Right lung (tissue), 5 donors: ENCODE results near the gene BIN1. TPM values are rescaled to one million over a fixed set of nuclear protein-coding genes. Genes with fewer than 3 reads are reported as not detected.

ENCODE experiments used
- DNase-seq, 2 donors: peaks; one replicate each; pipeline ENCODE4 v3.0.0-alpha.2; 2013
- polyA plus RNA-seq, 5 donors: library from polyadenylated mRNA; unstranded; fragments of 120-200 nt; gene quantifications; one replicate each; pipeline versions ENCODE4 v1.2.1 to v1.2.3, GENCODE V29; 2013; ENCODE audit warnings: inconsistent platforms in 1 of 5, low replicate concordance in 1 of 5; ENCODE audit not compliant: insufficient read length in 5 of 5, insufficient read depth in 1 of 5

BIN1 gene
- polyA plus RNA-seq, 5 donors = 51.3 to 133 (median 71.5) TPM

- DNase-seq = no peak
Measured at GRCh38 chr2:127000937-127001336, 106.0 kb downstream of the BIN1 start.

GRCh38 chr2:127000194-127000593, 106.8 kb downstream of the BIN1 start:
- no peak for DNase-seq

- no peak for DNase-seq
Measured at GRCh38 chr2:126999106-126999756, 107.7 kb downstream of the BIN1 start.

DNA sequence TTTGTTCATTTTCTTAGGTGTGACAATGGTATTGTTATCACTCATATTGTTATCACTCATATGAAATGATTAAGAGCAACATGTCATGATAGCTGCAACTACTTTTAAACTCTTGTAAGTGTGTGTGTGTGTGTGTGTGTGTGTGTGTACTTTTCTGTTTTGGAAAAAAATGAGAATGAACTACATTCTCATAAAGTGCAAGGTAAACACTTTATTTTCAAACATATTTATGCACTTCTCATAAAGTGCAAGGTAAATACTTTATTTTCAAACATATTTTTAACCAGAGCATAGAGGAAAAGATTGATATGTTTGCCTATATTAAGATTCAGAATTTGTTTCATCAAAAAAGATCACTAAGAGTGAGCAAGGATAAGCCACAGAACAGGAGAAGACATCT, 108.5 kb downstream of the BIN1 start:
- no peak for DNase-seq

Other genes starting within 250 kb of the BIN1 start
- not detected for gene TEX51, start 208.3 kb downstream of the BIN1 start, polyA plus RNA-seq
- gene CYP27C1, start 113.1 kb upstream of the BIN1 start, polyA plus RNA-seq = 10 to 100 TPM in 2 of 5 donors, 1 to 10 TPM in 3; 8.4 to 13.0 (median 9.0) TPM
- 10 to 100 TPM; 64.5 to 81.5 (median 76.4) TPM for gene ERCC3, start 187.0 kb upstream of the BIN1 start, polyA plus RNA-seq